OCI-LY1 (cell line): ENCODE measurements around the gene TMEM35B.

Source experiments
- H2AFZ ChIP-seq: fragments of 200-600 bp; sonication (generic), shearing (Covaris generic); 2 replicates; pipeline ENCODE4 v1.6.0; 2014; ENCODE audit warnings: antibody characterized with exemption, mild to moderate bottlenecking, low read length
- H3F3A ChIP-seq: fragments of 200-600 bp; sonication (generic), shearing (Covaris generic); 2 replicates; pipeline ENCODE4 v1.6.0; 2014; ENCODE audit warnings: mild to moderate bottlenecking, antibody characterized with exemption, low read length, moderate library complexity; ENCODE audit not compliant: insufficient read depth
- H3K27ac ChIP-seq: fragments of 200-600 bp; sonication (generic); 2 replicates; pipeline ENCODE4 v1.5.1; 2014; ENCODE audit warnings: low read length, mixed run types, mild to moderate bottlenecking, low read depth; ENCODE audit not compliant: poor library complexity, severe bottlenecking
- H3K27me3 ChIP-seq: fragments of 200-600 bp; sonication (generic); 2 replicates; pipeline ENCODE4 v1.6.0; 2014; ENCODE audit warnings: antibody characterized with exemption, mild to moderate bottlenecking, low read length, moderate library complexity; ENCODE audit not compliant: insufficient read depth
- H3K36me3 ChIP-seq: fragments of 200-600 bp; sonication (generic); 2 replicates; pipeline ENCODE4 v1.6.1; 2014; ENCODE audit warnings: mild to moderate bottlenecking, antibody characterized with exemption, low read length, moderate library complexity, mixed read lengths; ENCODE audit not compliant: insufficient read depth
- H3K4me1 ChIP-seq: fragments of 200-600 bp; sonication (generic); 2 replicates; pipeline ENCODE4 v1.5.1; 2014; ENCODE audit warnings: mild to moderate bottlenecking, low read length, moderate library complexity; ENCODE audit not compliant: insufficient read depth, severe bottlenecking
- H3K4me2 ChIP-seq: fragments of 200-600 bp; sonication (generic), shearing (Covaris generic); 2 replicates; pipeline ENCODE4 v1.6.1; 2014; ENCODE audit warnings: low read length
- H3K4me3 ChIP-seq: fragments of 200-600 bp; sonication (generic); 2 replicates; pipeline ENCODE4 v1.5.1; 2014; ENCODE audit warnings: low read length, low read depth, mild to moderate bottlenecking, mixed read lengths; ENCODE audit not compliant: poor library complexity, severe bottlenecking
- H3K79me2 ChIP-seq: fragments of 200-600 bp; shearing (Covaris generic); 2 replicates; pipeline ENCODE4 v1.6.1; 2016; ENCODE audit warnings: mixed run types, low read length, mixed read lengths; ENCODE audit not compliant: insufficient read depth
- H3K9ac ChIP-seq: fragments of 200-600 bp; sonication (generic), shearing (Covaris generic); 2 replicates; pipeline ENCODE4 v1.6.1; 2014; ENCODE audit warnings: mild to moderate bottlenecking, low read length, mixed read lengths
- H3K9me2 ChIP-seq: fragments of 200-600 bp; sonication (generic), shearing (Covaris generic); 2 replicates; pipeline ENCODE4 v1.6.1; 2014; ENCODE audit warnings: low read depth, mild to moderate bottlenecking, low read length, mixed read lengths
- H3K9me3 ChIP-seq: fragments of 200-600 bp; shearing (Covaris generic); 2 replicates; pipeline ENCODE4 v1.6.1; 2014; ENCODE audit warnings: low read length, mixed read lengths
- H4K20me1 ChIP-seq: fragments of 200-600 bp; sonication (generic), shearing (Covaris generic); 2 replicates; pipeline ENCODE4 v1.6.0; 2016; ENCODE audit warnings: mild to moderate bottlenecking, low read length; ENCODE audit not compliant: insufficient read depth
- EZH2 ChIP-seq: fragments of 200-600 bp; sonication (generic), shearing (Covaris generic); IDR thresholded peaks from 2 replicates; pipeline ENCODE4 v1.8.0; 2017; ENCODE audit warnings: borderline replicate concordance, mixed run types, mild to moderate bottlenecking, antibody characterized with exemption, low read length, moderate library complexity, mixed read lengths
- TF ChIP-seq, protein P1 (sequence below): fragments of 200-600 bp; sonication (generic), shearing (Covaris generic); IDR thresholded peaks from 2 replicates; pipeline ENCODE4 v1.5.1; 2017; ENCODE audit warnings: mild to moderate bottlenecking, antibody characterized with exemption, low read length, moderate library complexity, mixed read lengths

The TMEM35B gene

DNA sequence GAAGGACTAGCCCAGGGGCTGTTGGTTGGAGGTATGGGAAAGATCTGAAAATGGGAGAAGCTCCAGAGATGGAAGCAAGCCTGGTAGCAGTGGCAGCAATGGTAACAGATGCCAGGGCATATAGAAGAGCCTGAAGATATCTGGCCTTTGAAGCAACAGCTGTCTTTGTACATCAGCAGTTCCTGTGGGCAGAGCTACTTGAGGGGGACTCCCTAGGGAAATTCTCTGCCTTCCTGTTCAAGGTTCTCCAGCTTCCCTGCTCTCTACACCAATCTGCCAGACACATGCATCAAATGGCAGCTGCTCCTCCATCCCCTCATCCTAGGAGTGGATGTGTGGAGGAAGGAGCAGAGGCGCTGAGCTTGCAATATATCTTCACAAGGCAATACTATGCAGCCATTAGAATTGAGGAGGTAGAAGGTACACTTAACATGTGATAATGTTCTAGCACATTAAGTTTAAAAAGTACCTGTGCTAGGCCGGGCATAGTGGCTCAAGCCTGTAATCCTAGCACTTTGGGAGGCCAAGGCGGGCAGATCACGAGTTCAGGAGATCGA lies 2.2 kb downstream of the TMEM35B start:
- no peaks in the 10 kb centered on the region for H3K27me3 ChIP-seq
- no peaks in the 10 kb centered on the region for H4K20me1 ChIP-seq
- H3K9me3 ChIP-seq = no peaks in the 10 kb centered on the region
- no peaks in the 10 kb centered on the region for H3F3A ChIP-seq
- no peaks in the 10 kb centered on the region for H3K79me2 ChIP-seq
- peaks cover 34% of the 10 kb centered on the region for H3K4me1 ChIP-seq
- peaks cover 13% of the 10 kb centered on the region for H3K36me3 ChIP-seq
- no peak overlapping the region for H3K9ac ChIP-seq
- H3K4me2 ChIP-seq = no peak overlapping the region
- H2AFZ ChIP-seq = no peak overlapping the region
- H3K4me3 ChIP-seq = no peak overlapping the region
- H3K9me2 ChIP-seq = no peaks in the 10 kb centered on the region
- no peak overlapping the region for H3K27ac ChIP-seq
- no peak for TF ChIP-seq EZH2
- TF ChIP-seq, protein P1, sequence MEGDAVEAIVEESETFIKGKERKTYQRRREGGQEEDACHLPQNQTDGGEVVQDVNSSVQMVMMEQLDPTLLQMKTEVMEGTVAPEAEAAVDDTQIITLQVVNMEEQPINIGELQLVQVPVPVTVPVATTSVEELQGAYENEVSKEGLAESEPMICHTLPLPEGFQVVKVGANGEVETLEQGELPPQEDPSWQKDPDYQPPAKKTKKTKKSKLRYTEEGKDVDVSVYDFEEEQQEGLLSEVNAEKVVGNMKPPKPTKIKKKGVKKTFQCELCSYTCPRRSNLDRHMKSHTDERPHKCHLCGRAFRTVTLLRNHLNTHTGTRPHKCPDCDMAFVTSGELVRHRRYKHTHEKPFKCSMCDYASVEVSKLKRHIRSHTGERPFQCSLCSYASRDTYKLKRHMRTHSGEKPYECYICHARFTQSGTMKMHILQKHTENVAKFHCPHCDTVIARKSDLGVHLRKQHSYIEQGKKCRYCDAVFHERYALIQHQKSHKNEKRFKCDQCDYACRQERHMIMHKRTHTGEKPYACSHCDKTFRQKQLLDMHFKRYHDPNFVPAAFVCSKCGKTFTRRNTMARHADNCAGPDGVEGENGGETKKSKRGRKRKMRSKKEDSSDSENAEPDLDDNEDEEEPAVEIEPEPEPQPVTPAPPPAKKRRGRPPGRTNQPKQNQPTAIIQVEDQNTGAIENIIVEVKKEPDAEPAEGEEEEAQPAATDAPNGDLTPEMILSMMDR = no peak

DNA sequence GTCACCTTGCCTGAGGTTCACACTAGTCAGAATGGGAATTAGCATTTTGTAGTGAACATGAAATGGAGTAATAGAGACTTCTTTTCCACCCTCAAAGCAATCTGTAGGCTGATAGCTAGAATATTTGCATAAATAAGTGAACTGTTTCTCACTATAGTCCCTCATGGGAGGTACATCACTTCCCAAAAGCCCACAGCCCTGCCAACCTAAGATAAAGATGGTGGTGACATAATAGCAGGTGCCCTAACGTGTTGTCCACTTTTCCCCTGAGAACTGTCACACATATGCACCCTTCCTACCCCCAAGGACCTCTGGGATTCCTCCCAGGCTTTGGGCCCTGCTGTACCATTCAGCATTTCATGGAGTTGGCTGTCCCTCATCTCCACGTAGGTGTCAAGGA lies 4.4 kb downstream of the TMEM35B start:
- no peak overlapping the region for H3K4me2 ChIP-seq
- no peak overlapping the region for H2AFZ ChIP-seq
- peaks cover 13% of the 10 kb centered on the region for H3K36me3 ChIP-seq
- no peaks in the 10 kb centered on the region for H3K27me3 ChIP-seq
- no peak for TF ChIP-seq EZH2
- TF ChIP-seq, protein P1 = no peak
- no peaks in the 10 kb centered on the region for H3K9me2 ChIP-seq
- H3K79me2 ChIP-seq = no peaks in the 10 kb centered on the region
- no peaks in the 10 kb centered on the region for H3F3A ChIP-seq
- H3K27ac ChIP-seq = no peak overlapping the region
- no peak overlapping the region for H3K9ac ChIP-seq
- H3K9me3 ChIP-seq = no peaks in the 10 kb centered on the region
- H3K4me3 ChIP-seq = no peak overlapping the region
- H4K20me1 ChIP-seq = no peaks in the 10 kb centered on the region
- peaks cover 25% of the 10 kb centered on the region for H3K4me1 ChIP-seq

GRCh38 chr1:34978921-34979320 lies 6.2 kb downstream of the TMEM35B start:
- peaks cover 13% of the 10 kb centered on the region for H3K36me3 ChIP-seq
- H3K9me3 ChIP-seq = no peaks in the 10 kb centered on the region
- H3K27ac ChIP-seq = no peak overlapping the region
- H3F3A ChIP-seq = no peaks in the 10 kb centered on the region
- H3K4me2 ChIP-seq = no peak overlapping the region
- no peak overlapping the region for H2AFZ ChIP-seq
- no peaks in the 10 kb centered on the region for H3K9me2 ChIP-seq
- no peak for TF ChIP-seq EZH2
- TF ChIP-seq, protein P1 = no peak
- H3K79me2 ChIP-seq = no peaks in the 10 kb centered on the region
- H3K27me3 ChIP-seq = no peaks in the 10 kb centered on the region
- no peaks in the 10 kb centered on the region for H4K20me1 ChIP-seq
- no peak overlapping the region for H3K9ac ChIP-seq
- H3K4me3 ChIP-seq = no peak overlapping the region
- peaks cover 17% of the 10 kb centered on the region for H3K4me1 ChIP-seq
